Hindlimb muscle (tissue), 1 donor: Measurements from ENCODE around the gene PRG2. TPM values are rescaled to one million over a fixed set of nuclear protein-coding genes. Genes with fewer than 3 reads are reported as not detected.
"Not testable (repeated sequence)": the region's sequence is repeated elsewhere in the genome, so short reads cannot be mapped to it uniquely, and the experiment has no call there.

Experiments
- DNase-seq: peaks from one replicate; pipeline ENCODE4 v3.0.0-alpha.2; 2013
- polyA plus RNA-seq: library from polyadenylated mRNA; unstranded; fragments of 120-200 nt; gene quantifications from one replicate; pipeline ENCODE4 v1.2.1, GENCODE V29; 2013; ENCODE audit not compliant: insufficient read length

PRG2 gene
- polyA plus RNA-seq, 1 donor, result 0.62 TPM

- DNase-seq, result no peak
Measured at GRCh38 chr11:57344826-57345225, 45.6 kb downstream of the PRG2 start.

DNA sequence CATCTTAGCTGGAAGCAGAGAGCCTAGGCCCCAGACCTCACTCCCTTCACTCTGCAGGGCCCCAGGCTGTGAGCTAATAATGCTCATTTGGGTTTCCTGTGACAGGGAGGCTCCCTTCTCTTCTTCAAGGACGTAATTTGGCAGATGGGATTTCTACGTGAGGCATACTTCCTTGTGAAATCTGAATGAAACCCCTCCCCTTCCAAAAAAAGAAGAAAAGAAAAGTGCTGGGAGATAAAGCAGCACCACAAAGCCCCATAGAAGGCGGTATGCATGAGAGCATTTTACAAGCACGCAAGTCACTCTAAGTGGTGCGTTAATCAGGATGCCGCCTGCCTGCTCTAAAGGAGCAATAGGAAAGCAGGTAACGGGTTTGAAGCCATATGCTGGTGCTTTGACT lies 46.6 kb downstream of the PRG2 start:
- DNase-seq, result no peak

DNA sequence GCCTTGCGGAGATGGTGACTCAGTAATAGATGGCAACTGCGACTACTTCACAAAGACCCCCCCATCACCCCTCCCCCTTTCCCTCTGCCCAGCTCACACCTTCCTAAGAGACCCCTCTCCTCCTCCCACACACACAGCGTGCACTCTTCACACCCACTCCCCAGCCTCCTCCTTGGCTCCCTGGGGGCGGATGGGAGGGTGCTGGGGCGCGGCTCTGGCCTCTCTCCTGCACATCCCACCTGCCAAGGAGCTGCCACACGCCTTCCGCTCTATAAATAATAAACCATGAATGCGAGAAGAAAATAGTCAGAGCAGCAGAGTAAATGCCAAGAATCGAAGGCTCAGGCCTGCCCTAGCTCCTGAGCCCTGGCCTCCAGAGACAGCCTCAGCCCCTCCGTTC lies 47.7 kb downstream of the PRG2 start:
- no peak for DNase-seq

DNA sequence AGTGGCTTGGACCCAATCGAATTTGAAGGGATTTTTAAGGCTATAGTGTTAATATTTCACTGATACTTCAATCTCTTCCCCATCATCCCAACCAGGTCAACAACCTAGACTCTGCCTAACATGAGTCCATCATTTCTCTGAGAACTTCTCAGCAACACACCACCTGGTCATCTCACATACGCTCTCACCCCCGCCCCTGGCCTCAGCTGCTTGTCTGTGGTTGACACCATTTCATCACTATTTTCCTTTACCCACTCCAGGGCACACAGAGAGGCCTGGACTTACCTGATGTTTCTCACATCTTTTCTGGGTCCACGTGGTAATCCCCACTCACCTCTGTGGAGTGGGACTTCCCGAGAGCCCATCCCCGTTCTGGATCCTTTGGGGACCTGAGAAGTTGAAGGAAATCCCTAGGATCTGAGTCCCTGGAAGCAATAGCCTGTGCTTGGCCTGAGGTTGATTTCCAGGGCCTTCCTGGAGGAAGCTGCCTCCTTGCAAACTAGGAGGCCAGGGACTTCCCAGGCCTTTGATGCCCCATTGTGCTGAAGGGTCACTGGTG lies 49.1 kb downstream of the PRG2 start:
- DNase-seq, result no peak

DNA sequence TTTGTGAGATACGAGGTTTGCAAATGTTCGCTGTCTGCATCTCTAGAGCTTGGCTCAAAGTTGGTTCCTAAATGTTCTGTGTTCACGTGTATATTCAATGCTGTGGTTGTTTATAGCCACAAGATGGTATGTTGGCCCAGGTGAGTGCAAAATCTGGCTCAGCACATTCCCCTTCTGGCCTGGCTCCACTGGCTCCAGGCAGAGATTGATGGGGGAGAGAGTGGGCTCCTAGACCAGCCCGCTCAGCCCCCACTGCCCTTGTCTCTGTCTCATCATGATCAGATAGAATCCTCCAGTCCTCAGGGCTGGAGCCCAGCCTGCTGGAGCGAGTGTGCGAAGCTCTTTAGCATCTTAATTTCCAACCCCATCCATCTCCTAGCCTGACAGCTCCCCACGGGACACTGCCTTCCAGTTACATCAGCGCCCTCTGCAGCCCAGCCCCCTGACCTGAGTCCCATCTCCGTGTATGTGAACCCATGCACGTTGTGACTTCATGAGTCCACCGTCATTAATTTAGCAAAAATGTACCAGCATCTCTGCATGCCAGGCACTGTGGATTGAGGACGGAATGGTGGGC lies 50.3 kb downstream of the PRG2 start:
- DNase-seq, result no peak

DNA sequence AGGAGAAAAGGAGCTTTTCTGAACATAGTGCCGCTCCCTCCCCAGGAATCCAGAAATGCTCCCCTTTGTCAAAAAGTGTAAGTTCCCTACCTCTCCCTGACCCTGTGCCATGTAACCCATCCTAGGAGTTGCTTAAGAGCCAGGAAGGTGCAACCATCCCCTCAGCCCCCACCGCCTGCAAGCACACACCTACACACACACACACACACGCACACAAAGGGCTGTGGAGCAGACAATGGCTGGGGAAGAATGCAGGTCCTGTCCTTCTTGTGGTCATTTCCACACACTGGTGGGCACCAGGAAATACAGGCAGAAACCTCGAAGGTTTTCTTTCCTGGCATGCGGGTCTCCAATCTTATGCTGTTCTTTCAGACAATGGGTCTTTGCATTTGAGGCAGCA lies 51.1 kb downstream of the PRG2 start:
- no peak for DNase-seq

- DNase-seq, result no peak
Measured at GRCh38 chr11:57338142-57338541, 52.3 kb downstream of the PRG2 start, which contains the start of gene P2RX3. Gene P2RX3 (plus strand): TSS chr11:57338352. CDS start chr11:57338551, 199 bp downstream.

- DNase-seq, result not testable (repeated sequence)
Measured at GRCh38 chr11:57336856-57337255, 53.6 kb downstream of the PRG2 start.

Other genes with a start within 250 kb of the PRG2 start
- 1.7 TPM for gene LRRC55, start 208.7 kb downstream of the PRG2 start, polyA plus RNA-seq
- gene APLNR, start 153.4 kb downstream of the PRG2 start, polyA plus RNA-seq, result 110 TPM
- 144 TPM for gene TNKS1BP1, start 65.7 kb downstream of the PRG2 start, polyA plus RNA-seq
- 90.6 TPM for gene SSRP1, start 54.8 kb downstream of the PRG2 start, polyA plus RNA-seq
- 4.2 TPM for gene P2RX3, start 52.3 kb downstream of the PRG2 start, polyA plus RNA-seq
- 0.23 TPM for gene PRG3, start 9.5 kb downstream of the PRG2 start, polyA plus RNA-seq
- 24.7 TPM for gene SLC43A3, start 36.5 kb upstream of the PRG2 start, polyA plus RNA-seq
- 47.3 TPM for gene RTN4RL2, start 69.9 kb upstream of the PRG2 start, polyA plus RNA-seq
- 19.3 TPM for gene SLC43A1, start 125.1 kb upstream of the PRG2 start, polyA plus RNA-seq
- 32.9 TPM for gene TIMM10, start 140.1 kb upstream of the PRG2 start, polyA plus RNA-seq
- 148 TPM for gene SMTNL1, start 146.9 kb upstream of the PRG2 start, polyA plus RNA-seq
- gene UBE2L6, start 177.0 kb upstream of the PRG2 start, polyA plus RNA-seq, result 26.6 TPM
- gene SERPING1, start 207.0 kb upstream of the PRG2 start, polyA plus RNA-seq, result 109 TPM